BLaER1 treated with 17β-estradiol and CSF1 and Interleukin-3, amounts not matched to agents 10 nM and 100 nM (cell line): Measurements from ENCODE around the gene MAPK10.
A peak's percentile ranks its signal among the peaks of the same experiment; 100 is the strongest.

Source experiments
- H3K27ac ChIP-seq, 11 experiments: shearing (Covaris generic); formaldehyde crosslinking; 2 replicates each; pipeline ENCODE4 v1.8.1; 2022
- H3K27me3 ChIP-seq, 11 experiments: shearing (Covaris generic); formaldehyde crosslinking; 2 replicates each; pipeline ENCODE4 v1.8.1; 2022
- H3K36me3 ChIP-seq, 11 experiments: shearing (Covaris generic); formaldehyde crosslinking; 2 replicates each; pipeline ENCODE4 v1.8.1; 2022
- H3K4me1 ChIP-seq, 10 experiments: shearing (Covaris generic); formaldehyde crosslinking; 2 replicates each; pipeline ENCODE4 v1.8.1; 2022
- H3K4me2 ChIP-seq, 11 experiments: shearing (Covaris generic); formaldehyde crosslinking; 2 replicates each; pipeline ENCODE4 v1.8.1; 2022
- H3K4me3 ChIP-seq, 10 experiments: shearing (Covaris generic); formaldehyde crosslinking; 2 replicates each; pipeline ENCODE4 v1.8.1; 2022
- H3K9ac ChIP-seq, 11 experiments: shearing (Covaris generic); formaldehyde crosslinking; 2 replicates each; pipeline ENCODE4 v1.8.1; 2022
- H3K9me3 ChIP-seq, 11 experiments: shearing (Covaris generic); formaldehyde crosslinking; replicated peaks in 1 of 11; 2 replicates each; pipeline ENCODE4 v1.8.1; 2022
- H4K20me1 ChIP-seq, 11 experiments: shearing (Covaris generic); formaldehyde crosslinking; 2 replicates each; pipeline ENCODE4 v1.8.1; 2022
- Cebpa-rat ChIP-seq, 11 experiments: shearing (Covaris generic); IDR thresholded peaks; 2 replicates each; pipeline ENCODE4 v1.8.1; 2022

The MAPK10 gene

DNA sequence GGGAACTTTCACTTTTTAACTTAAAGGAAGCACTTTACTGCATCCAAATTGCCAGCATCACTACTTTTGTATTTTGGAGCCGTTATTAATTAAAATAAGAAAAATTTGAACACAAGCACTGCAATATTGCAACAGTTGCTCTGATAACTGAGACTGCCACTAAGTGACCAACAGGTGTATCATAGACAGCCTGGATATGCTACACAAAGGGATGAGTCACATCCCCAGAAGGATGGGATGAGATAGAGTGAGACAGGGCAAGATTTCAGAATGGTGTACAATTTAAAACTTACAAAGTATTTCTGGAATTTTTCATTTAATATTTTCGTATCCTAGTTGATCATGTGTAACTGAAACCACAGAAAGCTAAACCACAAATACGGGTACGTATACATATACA lies 204.1 kb downstream of the MAPK10 start:
- Histone ChIP-seq H3K27ac (no peak overlapping the region), H3K27me3 (no peaks in the 10 kb centered on the region), H3K4me3 (no peak overlapping the region), H3K9ac (no peak overlapping the region), H4K20me1 (no peaks in the 10 kb centered on the region), H3K9me3 (no peaks in the 10 kb centered on the region), H3K36me3 (no peaks in the 10 kb centered on the region), H3K4me2 (no peak overlapping the region), H3K4me1 (no peaks in the 10 kb centered on the region)
- TF ChIP-seq Cebpa-rat (IDR thresholded peaks at IDR 0.05) = no peak

DNA sequence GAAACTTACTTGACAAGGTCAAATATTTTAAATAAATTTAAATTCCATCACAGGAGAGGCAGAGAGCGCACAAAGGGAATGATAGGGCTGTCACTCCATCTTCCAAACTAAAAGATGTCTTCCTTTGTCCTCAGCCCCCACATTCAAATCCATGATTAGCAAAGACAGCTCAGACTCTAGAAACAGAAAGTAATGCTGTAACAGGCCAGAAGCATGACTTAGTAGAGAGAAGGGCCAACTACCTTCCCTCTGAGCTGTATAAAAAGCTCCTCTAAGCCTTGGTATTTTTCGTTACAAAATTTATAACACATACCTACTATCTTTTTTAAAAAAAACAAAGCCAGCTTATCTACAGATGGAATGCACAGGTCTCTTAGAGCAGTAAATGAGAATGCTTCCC lies 207.4 kb downstream of the MAPK10 start:
- H3K4me1 ChIP-seq = no peaks in the 10 kb centered on the region
- no peak overlapping the region for H3K9ac ChIP-seq
- H3K4me2 ChIP-seq = no peak overlapping the region
- H3K36me3 ChIP-seq = no peaks in the 10 kb centered on the region
- H3K4me3 ChIP-seq = no peak overlapping the region
- no peaks in the 10 kb centered on the region for H3K27me3 ChIP-seq
- no peak for TF ChIP-seq Cebpa-rat (IDR thresholded peaks at IDR 0.05)
- no peak overlapping the region for H3K27ac ChIP-seq
- H4K20me1 ChIP-seq = no peaks in the 10 kb centered on the region
- H3K9me3 ChIP-seq = no peaks in the 10 kb centered on the region

DNA sequence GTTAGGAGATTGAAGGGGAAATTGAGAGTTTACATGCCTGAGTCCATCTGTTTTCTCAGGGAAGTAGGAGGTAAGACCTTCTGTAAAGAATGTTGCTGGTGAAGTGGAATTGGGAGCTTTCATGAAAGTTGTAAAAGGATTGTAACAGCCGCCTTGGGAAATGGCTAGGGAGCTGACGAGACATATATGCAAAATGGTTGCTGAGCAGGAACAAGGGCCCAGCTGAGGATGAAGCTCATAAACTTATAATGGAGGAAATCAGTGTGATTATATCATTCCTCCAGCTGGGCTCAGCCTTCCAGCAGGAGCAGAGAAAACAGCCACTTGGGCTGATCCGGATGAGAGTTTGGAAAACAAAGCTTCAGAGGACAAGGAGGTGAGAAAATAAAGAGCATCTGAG lies 208.7 kb downstream of the MAPK10 start:
- TF ChIP-seq Cebpa-rat (IDR thresholded peaks at IDR 0.05) = no peak
- H3K4me3 ChIP-seq = no peak overlapping the region
- no peak overlapping the region for H3K4me2 ChIP-seq
- H3K4me1 ChIP-seq = no peaks in the 10 kb centered on the region
- H3K9me3 ChIP-seq = no peaks in the 10 kb centered on the region
- H3K27ac ChIP-seq = no peak overlapping the region
- no peaks in the 10 kb centered on the region for H3K36me3 ChIP-seq
- no peaks in the 10 kb centered on the region for H4K20me1 ChIP-seq
- H3K9ac ChIP-seq = no peak overlapping the region
- H3K27me3 ChIP-seq = no peaks in the 10 kb centered on the region

DNA sequence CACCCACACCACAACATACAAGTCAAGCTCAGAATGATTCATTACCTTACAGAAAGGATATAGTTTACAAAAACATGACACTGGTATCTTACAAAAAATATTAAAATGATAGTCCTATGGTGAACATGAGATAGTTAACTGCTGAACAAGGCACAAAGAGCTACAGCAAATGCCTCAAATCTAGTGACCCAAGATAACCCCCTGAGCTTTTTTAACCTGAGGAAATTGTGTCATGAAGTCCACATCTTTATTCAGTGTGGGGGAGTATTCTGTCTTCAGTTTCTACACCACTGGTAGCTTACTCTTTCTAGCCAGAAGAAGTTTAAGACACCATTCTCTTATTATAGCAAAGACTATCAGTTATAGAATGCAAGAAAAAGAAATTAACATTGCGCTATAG lies 218.7 kb downstream of the MAPK10 start:
- no peak overlapping the region for H3K27ac ChIP-seq

DNA sequence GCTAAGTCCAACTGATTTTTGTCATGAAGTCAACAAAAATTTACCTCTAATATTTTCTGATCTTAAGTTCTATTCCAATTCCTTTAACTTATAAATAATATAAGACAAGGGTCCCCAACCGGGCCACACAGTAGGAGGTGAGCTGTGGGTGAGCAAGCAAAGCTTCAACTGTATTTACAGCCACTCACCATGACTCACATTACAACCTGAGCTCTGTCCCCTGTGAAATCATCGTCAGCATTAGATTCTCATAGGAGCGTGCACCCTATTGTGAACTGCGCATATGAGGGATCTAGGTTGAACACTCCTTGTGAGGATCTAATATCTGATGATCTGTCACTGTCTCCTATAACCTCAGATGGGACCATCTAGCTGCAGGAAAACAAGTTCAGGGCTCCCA lies 227.4 kb downstream of the MAPK10 start:
- TF ChIP-seq Cebpa-rat (IDR thresholded peaks at IDR 0.05) = no peak
- no peak overlapping the region for H3K9ac ChIP-seq
- no peak overlapping the region for H3K27ac ChIP-seq
- H3K4me3 ChIP-seq = no peak overlapping the region
- H3K36me3 ChIP-seq = no peaks in the 10 kb centered on the region
- H4K20me1 ChIP-seq = no peaks in the 10 kb centered on the region
- peaks cover 0 to 7% (median 0%) of the 10 kb centered on the region in 11 experiments; a peak in 5 of 22 replicates for H3K9me3 ChIP-seq
- H3K27me3 ChIP-seq = no peaks in the 10 kb centered on the region
- H3K4me1 ChIP-seq = peaks cover 5 to 20% (median 12%) of the 10 kb centered on the region in 10 experiments; a peak in 19 of 20 replicates
- H3K4me2 ChIP-seq = no peak overlapping the region

More for the DNA sequence above, 218.7 kb downstream of the MAPK10 start:
- no peaks in the 10 kb centered on the region for H3K36me3 ChIP-seq
- H3K9me3 ChIP-seq = no peaks in the 10 kb centered on the region
- no peaks in the 10 kb centered on the region for H3K27me3 ChIP-seq
- no peak overlapping the region for H3K9ac ChIP-seq
- H3K4me2 ChIP-seq = no peak overlapping the region
- no peaks in the 10 kb centered on the region for H4K20me1 ChIP-seq
- no peak for TF ChIP-seq Cebpa-rat (IDR thresholded peaks at IDR 0.05)
- H3K4me1 ChIP-seq = no peaks in the 10 kb centered on the region
- no peak overlapping the region for H3K4me3 ChIP-seq

DNA sequence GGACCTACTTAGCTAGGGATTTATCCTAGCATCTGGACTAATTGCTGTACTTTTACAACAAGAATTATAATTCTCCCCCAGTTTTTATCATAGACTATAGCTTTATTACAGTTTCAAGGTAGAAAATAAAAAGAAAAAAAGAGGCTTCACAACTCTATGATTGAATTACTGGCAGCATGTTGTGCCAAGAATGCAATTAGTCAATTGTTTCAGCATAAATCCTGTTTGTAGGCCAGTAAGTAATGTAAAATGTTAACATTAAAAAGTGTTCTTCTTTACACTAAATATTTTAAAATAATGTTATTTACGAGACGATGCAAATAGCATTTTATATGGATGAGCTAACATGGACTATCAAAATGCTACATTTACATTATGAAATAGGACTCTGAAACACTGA lies 228.4 kb downstream of the MAPK10 start:
- no peak for TF ChIP-seq Cebpa-rat (IDR thresholded peaks at IDR 0.05)
- Histone ChIP-seq H3K4me3 (no peak overlapping the region), H3K4me2 (no peak overlapping the region), H3K27me3 (no peaks in the 10 kb centered on the region), H3K9ac (no peak overlapping the region), H3K27ac (no peak overlapping the region), H3K4me1 (peaks cover 5 to 20% (median 12%) of the 10 kb centered on the region in 10 experiments; a peak in 19 of 20 replicates), H3K36me3 (no peaks in the 10 kb centered on the region), H4K20me1 (no peaks in the 10 kb centered on the region), H3K9me3 (peaks cover 0 to 7% (median 0%) of the 10 kb centered on the region in 11 experiments; a peak in 5 of 22 replicates)

DNA sequence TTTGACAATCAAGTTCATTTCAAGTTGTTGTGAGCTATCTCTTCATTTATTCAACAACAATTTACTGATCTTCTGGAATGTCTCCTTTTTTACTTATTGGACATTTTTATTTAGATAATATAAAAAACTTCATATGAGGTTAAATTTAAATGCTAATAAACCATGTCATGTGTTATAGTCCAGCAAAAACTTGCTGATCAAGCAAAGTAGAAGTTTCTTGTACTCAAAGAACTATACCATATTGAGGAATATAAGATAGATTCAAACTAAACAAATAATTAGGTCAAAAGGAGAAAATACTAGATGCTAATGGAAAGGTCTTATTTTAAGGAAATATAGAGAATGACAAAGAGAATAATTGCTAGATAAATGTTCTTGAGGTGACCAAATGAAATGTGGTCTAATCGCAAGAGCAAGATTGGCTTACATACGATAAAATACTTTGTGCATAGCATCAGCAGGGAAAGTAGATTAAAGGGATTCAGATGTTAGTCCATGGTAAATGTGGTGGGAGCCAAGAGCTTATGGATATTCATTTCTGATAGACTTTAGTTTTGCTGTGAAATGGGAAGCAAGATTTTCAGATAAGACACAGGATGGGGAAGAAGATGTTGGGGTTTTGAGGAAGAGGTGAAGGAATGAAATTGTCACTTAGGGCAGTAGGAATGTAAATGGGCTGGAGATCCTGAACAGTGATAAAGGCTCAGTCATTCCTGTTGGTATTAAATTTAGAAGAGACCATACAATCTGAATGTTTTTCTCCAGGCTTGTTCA lies 229.5 kb downstream of the MAPK10 start:
- H3K27ac ChIP-seq = no peak overlapping the region
- H3K9ac ChIP-seq = no peak overlapping the region
- H3K4me1 ChIP-seq = peaks cover 5 to 20% (median 12%) of the 10 kb centered on the region in 10 experiments; a peak in 19 of 20 replicates
- peak overlapping the region in 8 of 11 experiments; percentile 6 to 78 (median 53); a peak in 11 of 22 replicates for H3K4me2 ChIP-seq
- no peaks in the 10 kb centered on the region for H3K27me3 ChIP-seq
- no peak overlapping the region for H3K4me3 ChIP-seq
- H3K36me3 ChIP-seq = no peaks in the 10 kb centered on the region
- H3K9me3 ChIP-seq = peaks cover 0 to 7% (median 0%) of the 10 kb centered on the region in 11 experiments; a peak in 5 of 22 replicates
- no peaks in the 10 kb centered on the region for H4K20me1 ChIP-seq
- no peak for TF ChIP-seq Cebpa-rat (IDR thresholded peaks at IDR 0.05)

DNA sequence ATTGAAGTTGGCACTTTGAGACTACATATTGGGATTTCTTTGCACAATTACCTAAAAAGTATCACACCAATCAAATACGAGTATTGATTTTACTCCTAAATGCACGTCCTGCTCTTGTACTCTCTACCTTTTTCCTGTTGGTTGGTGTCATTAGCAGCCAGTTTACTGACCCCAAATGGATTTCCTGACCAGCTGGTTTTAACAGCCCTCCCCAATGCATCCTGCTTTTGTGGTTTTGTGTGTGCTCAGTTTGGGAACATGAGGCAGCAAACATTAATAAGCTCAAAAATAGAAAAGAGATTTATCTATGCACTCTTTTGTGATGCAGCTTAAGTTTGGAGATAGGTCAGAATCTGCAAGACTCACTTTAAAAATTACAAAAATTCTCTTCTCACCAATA lies 230.3 kb downstream of the MAPK10 start:
- Histone ChIP-seq H3K9me3 (peaks cover 0 to 7% (median 0%) of the 10 kb centered on the region in 11 experiments; a peak in 5 of 22 replicates), H3K36me3 (no peaks in the 10 kb centered on the region), H3K27ac (no peak overlapping the region), H3K9ac (no peak overlapping the region), H3K27me3 (no peaks in the 10 kb centered on the region), H3K4me2 (peak overlapping the region; percentile 27 to 78 (median 53); a peak in 21 of 22 replicates), H4K20me1 (no peaks in the 10 kb centered on the region), H3K4me3 (no peak overlapping the region), H3K4me1 (peaks cover 5 to 20% (median 12%) of the 10 kb centered on the region in 10 experiments; a peak in 19 of 20 replicates)
- TF ChIP-seq Cebpa-rat (IDR thresholded peaks at IDR 0.05) = no peak

DNA sequence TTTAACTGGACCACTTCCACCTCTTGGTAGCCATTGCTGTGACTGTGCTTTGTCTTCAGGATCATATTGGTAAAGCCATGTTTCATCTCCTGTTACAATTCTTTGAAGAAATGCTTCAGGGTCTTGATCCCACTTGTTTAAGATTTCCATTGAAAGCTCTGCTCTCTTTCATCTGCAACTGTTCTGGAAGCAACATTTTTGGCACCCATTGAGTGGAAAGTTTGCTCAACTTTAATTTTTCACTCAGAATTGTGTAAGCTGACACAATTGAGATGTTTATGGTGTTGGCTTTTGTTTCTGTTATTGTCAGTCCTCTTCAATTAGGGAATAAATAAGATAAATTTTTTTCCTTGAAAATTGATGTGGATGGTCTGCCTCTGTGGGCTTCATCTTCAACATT lies 237.4 kb downstream of the MAPK10 start:
- H4K20me1 ChIP-seq = no peaks in the 10 kb centered on the region
- no peaks in the 10 kb centered on the region for H3K4me1 ChIP-seq
- no peaks in the 10 kb centered on the region for H3K9me3 ChIP-seq
- no peak overlapping the region for H3K9ac ChIP-seq
- H3K4me3 ChIP-seq = no peak overlapping the region
- H3K27me3 ChIP-seq = no peaks in the 10 kb centered on the region
- H3K4me2 ChIP-seq = no peak overlapping the region
- H3K36me3 ChIP-seq = no peaks in the 10 kb centered on the region
- TF ChIP-seq Cebpa-rat (IDR thresholded peaks at IDR 0.05) = no peak
- no peak overlapping the region for H3K27ac ChIP-seq

DNA sequence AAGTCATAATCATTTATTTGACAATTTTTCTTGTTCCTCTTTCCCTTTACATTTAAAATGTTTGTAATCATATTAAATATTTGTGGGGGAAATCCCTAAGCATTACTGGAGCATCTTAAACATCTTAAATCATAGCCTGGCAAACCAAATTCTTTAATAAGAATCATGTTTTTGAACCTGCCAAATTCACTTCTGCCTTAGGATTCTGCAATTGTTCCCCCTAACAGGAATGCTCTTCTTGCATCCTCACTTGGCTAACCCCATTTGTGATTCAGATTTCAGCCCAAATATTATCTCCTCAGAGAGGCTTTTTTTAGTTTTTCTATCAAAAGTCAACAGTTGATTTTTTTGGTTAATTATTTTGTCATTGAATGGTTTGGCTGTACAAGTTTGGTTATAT lies 241.1 kb downstream of the MAPK10 start:
- Histone ChIP-seq H3K9ac (no peak overlapping the region), H4K20me1 (no peaks in the 10 kb centered on the region), H3K9me3 (no peaks in the 10 kb centered on the region; a peak in 1 of 22 replicates), H3K4me3 (no peak overlapping the region), H3K36me3 (no peaks in the 10 kb centered on the region), H3K27me3 (no peaks in the 10 kb centered on the region), H3K4me1 (no peaks in the 10 kb centered on the region), H3K4me2 (no peak overlapping the region), H3K27ac (no peak overlapping the region)
- TF ChIP-seq Cebpa-rat (IDR thresholded peaks at IDR 0.05) = no peak
